Calu3 (cell line): ENCODE data around the gene PRUNE1. TPM values are rescaled to one million over a fixed set of nuclear protein-coding genes. Genes with fewer than 3 reads are reported as not detected.

Experiments used
- BruUV-seq: library from RNA; stranded (reverse); fragments of 400-500 nt; replicated peaks from 2 replicates; lab custom pipeline; 2021; lab: Mats Ljungman, UMichigan
- CTCF ChIA-PET: fragments of 300-600 bp; sonication (Branson Sonifier 250); formaldehyde crosslinking; loops from one replicate; lab custom pipeline; 2022; ENCODE audit warnings: antibody characterized with exemption; lab: Charles Lee
- DNase-seq: peaks from one replicate; pipeline ENCODE4 v3.0.0; 2022
- H3K27ac Mint-ChIP-seq: one replicate; pipeline ENCODE4 v1.8.0; 2022; ENCODE audit warnings: mixed read lengths; ENCODE audit not compliant: unreplicated experiment
- H3K27me3 Mint-ChIP-seq: one replicate; pipeline ENCODE4 v1.8.0; 2022; ENCODE audit warnings: mixed read lengths; ENCODE audit not compliant: unreplicated experiment
- H3K36me3 Mint-ChIP-seq: one replicate; pipeline ENCODE4 v1.8.0; 2022; ENCODE audit warnings: mild to moderate bottlenecking, moderate library complexity, mixed read lengths; ENCODE audit not compliant: insufficient read depth, unreplicated experiment
- H3K4me1 Mint-ChIP-seq: one replicate; pipeline ENCODE4 v1.8.0; 2022; ENCODE audit warnings: mild to moderate bottlenecking, low read depth, mixed read lengths; ENCODE audit not compliant: unreplicated experiment
- H3K4me3 Mint-ChIP-seq: one replicate; pipeline ENCODE4 v1.8.0; 2022; ENCODE audit warnings: mild to moderate bottlenecking, low read depth, moderate library complexity, mixed read lengths; ENCODE audit not compliant: unreplicated experiment
- H3K9me3 Mint-ChIP-seq: one replicate; pipeline ENCODE4 v1.8.0; 2022; ENCODE audit warnings: low read depth, mixed read lengths; ENCODE audit not compliant: unreplicated experiment
- CTCF ChIP-seq: fragments of 200-600 bp; IDR thresholded peaks from one replicate; pipeline ENCODE4 v1.8.0; 2022; ENCODE audit warnings: antibody characterized with exemption; ENCODE audit not compliant: unreplicated experiment
- intact Hi-C: fragments of 100-400 bp; cut with micrococcal nuclease; formaldehyde crosslinking; loops from one replicate; pipeline ENCODE4 v1.10.0; 2022; ENCODE audit not compliant: unreplicated experiment
- total RNA-seq: library from RNA; stranded (reverse); gene quantifications from 2 replicates; pipeline ENCODE4 v1.2.3, GENCODE V29; 2022

PRUNE1 gene
- total RNA-seq, 1 experiment from 2014 or later = 15.9 TPM

DNA sequence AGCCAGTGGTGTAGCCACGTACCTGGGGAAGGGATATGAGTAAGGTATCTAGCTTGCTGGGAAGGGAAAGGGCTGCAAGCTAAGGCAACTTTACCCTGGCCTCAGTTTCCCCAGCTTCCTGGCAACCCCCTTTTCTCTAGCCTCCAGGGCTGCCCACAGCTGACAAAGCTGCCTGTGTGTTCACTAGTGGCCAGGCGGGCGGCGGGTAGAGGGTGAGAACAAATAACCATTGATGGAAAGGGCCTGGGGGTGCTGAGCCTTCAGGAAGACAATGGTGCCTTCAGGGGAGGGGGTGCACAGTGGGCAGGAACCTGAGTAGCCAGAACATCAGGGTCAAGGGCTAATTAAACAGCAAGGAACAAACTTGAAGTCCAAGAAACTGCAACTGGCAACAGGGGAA lies 39.8 kb upstream of the PRUNE1 start:
- CTCF ChIA-PET = no interaction called here
- Mint-ChIP-seq H3K9me3 (no peaks in the 10 kb centered on the region), H3K4me1 (peaks cover 30% of the 10 kb centered on the region), H3K27me3 (no peaks in the 10 kb centered on the region), H3K36me3 (peaks cover 71% of the 10 kb centered on the region), H3K4me3 (no peak overlapping the region), H3K27ac (no peak overlapping the region)
- no TSS peak for BruUV-seq
- intact Hi-C loops = no loop called here
- TF ChIP-seq CTCF = no peak
- no peak for DNase-seq

DNA sequence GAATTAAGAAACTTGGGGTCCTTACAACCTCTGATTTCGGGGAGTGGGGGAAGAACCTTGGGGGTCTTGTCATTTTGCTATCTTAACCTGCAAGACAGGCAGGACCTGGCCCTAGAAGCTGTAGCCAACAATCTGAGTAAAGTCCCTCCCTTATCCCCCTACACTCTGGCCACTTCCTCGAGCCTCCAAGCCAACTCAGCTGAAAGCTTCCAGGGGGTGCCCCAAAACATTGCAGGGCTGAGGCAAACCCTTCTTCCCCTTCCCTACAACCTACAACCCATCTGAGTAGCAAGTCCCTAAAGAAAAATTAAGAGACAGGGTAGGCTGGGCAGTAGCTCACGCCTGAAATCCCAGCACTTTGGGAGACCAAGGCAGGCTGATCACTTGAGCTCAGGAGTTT lies 38.6 kb upstream of the PRUNE1 start:
- Mint-ChIP-seq H3K27me3 (no peaks in the 10 kb centered on the region), H3K27ac (no peak overlapping the region), H3K4me1 (peaks cover 30% of the 10 kb centered on the region), H3K9me3 (no peaks in the 10 kb centered on the region), H3K4me3 (no peak overlapping the region), H3K36me3 (peaks cover 66% of the 10 kb centered on the region)
- TF ChIP-seq CTCF = no peak
- BruUV-seq = no TSS peak
- DNase-seq = no peak
- intact Hi-C loops = no loop called here
- CTCF ChIA-PET = interaction anchor here (0.5 to 1.0 kb wide), 4 partner anchors 9 to 516 kb away, joined by 3 to 4 read pairs (median 3); no protein-coding TSS in a partner anchor

GRCh38 chr1:150970808-150971582 lies 37.3 kb upstream of the PRUNE1 start:
- H3K4me1 Mint-ChIP-seq = peaks cover 30% of the 10 kb centered on the region
- CTCF ChIA-PET = interaction anchor here (1.0 kb wide), 1 partner anchor 33 kb away, joined by 3 read pairs; no protein-coding TSS in a partner anchor
- peaks cover 67% of the 10 kb centered on the region for H3K36me3 Mint-ChIP-seq
- no peaks in the 10 kb centered on the region for H3K27me3 Mint-ChIP-seq
- intact Hi-C loops = no loop called here
- TF ChIP-seq CTCF = no peak
- H3K27ac Mint-ChIP-seq = no peak overlapping the region
- BruUV-seq = no TSS peak
- H3K4me3 Mint-ChIP-seq = peak overlapping the region; percentile 82
- H3K9me3 Mint-ChIP-seq = no peaks in the 10 kb centered on the region
- peak; percentile 52 for DNase-seq

DNA sequence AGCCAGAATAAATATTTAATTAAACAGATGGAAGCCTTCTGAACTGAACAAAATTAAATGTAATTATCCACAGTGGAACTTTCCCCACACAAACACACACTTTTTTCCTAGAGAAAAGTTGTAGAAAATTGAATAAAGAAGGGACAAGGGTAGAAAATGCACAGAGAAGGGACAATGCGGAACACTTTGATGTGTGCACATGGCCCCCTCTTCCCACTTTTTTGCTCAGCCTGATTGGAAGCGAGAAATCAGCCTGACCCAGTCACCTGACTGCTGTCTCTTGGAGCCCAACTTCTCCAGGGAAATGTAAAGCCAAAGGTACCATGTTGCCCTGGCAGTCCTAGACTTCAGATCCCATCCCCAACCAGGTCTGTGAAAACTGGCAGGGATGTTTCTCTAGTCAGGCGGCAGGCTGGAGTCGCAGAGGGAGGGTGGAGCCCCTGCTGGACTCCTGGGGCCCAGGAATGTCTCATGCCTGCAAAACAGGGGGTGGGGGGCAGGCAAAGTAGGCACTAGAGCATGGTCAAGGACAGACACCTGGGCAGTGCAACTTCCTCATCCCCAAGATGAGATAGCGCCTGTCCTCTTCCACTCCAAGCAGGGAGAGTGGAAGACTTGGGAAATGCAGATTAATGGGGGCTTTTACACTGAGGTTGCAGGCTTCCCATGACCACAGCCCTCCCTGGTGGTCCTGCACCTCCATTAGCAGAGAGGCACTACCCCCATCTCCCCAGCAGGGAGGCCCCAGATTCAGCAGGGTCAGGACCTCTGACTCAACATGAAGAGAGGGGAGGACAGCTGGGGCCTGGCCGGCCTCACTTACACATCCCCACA lies 36.4 kb upstream of the PRUNE1 start:
- BruUV-seq = no TSS peak
- DNase-seq = no peak
- Mint-ChIP-seq H3K27ac (peak overlapping the region; percentile 49), H3K27me3 (no peaks in the 10 kb centered on the region), H3K4me1 (peaks cover 38% of the 10 kb centered on the region), H3K36me3 (peaks cover 60% of the 10 kb centered on the region), H3K4me3 (peak overlapping the region; percentile 82), H3K9me3 (no peaks in the 10 kb centered on the region)
- peak; percentile 15 for TF ChIP-seq CTCF
- CTCF ChIA-PET = no interaction called here
- intact Hi-C loops = no loop called here
